Keratinocyte (primary cell): ENCODE measurements around the gene SLC43A3. TPM values are rescaled to one million over a fixed set of nuclear protein-coding genes. Genes with fewer than 3 reads are reported as not detected.

ENCODE experiments used
- DNase-seq: peaks from one replicate; pipeline ENCODE4 v3.0.0-alpha.2; 2011; ENCODE audit warnings: low read depth, missing footprints, low spot score
- FAIRE-seq: peaks from 2 replicates; lab custom pipeline; 2011; peaks lifted over from hg19 to GRCh38; lab: Jason Lieb, UNC
- H2AFZ ChIP-seq: 2 replicates; pipeline ENCODE4 v1.6.0; 2012; ENCODE audit warnings: low read length, control low read depth, inconsistent platforms; ENCODE audit not compliant: control insufficient read depth
- H3K27ac ChIP-seq: 2 replicates; pipeline ENCODE4 v1.5.1; 2011; ENCODE audit warnings: low read length; ENCODE audit not compliant: control insufficient read depth, insufficient read depth
- H3K27me3 ChIP-seq: 3 replicates; pipeline ENCODE4 v1.6.0; 2011; ENCODE audit warnings: low read length; ENCODE audit not compliant: control insufficient read depth, insufficient read depth; ENCODE audit errors: extremely low read depth
- H3K36me3 ChIP-seq, 2 experiments: 2 replicates in 1 of 2; 3 replicates in 1 of 2; pipeline ENCODE4 v1.5.1; 2011; ENCODE audit warnings: low read length in 2 of 2, mild to moderate bottlenecking in 1 of 2; ENCODE audit not compliant: control insufficient read depth in 2 of 2, insufficient read depth in 2 of 2; ENCODE audit errors: extremely low read depth in 1 of 2
- H3K4me1 ChIP-seq: 3 replicates; pipeline ENCODE4 v1.5.1; 2011; ENCODE audit warnings: low read length; ENCODE audit not compliant: control insufficient read depth, insufficient read depth; ENCODE audit errors: extremely low read depth
- H3K4me2 ChIP-seq: 3 replicates; pipeline ENCODE4 v1.6.0; 2011; ENCODE audit warnings: low read depth, low read length; ENCODE audit not compliant: control insufficient read depth, insufficient read depth; ENCODE audit errors: extremely low read depth
- H3K4me3 ChIP-seq, 3 experiments: fragments of 200-600 bp in 1 of 3; sonication (generic) in 1 of 3; 2 replicates in 2 of 3; 3 replicates in 1 of 3; pipeline ENCODE4 v1.5.1; 2011 to 2016; ENCODE audit warnings: low read length in 3 of 3, mild to moderate bottlenecking in 3 of 3, control low read depth in 2 of 3, inconsistent platforms in 1 of 3, low read depth in 1 of 3, mixed read lengths in 1 of 3, mixed run types in 1 of 3, moderate library complexity in 1 of 3; ENCODE audit not compliant: control insufficient read depth in 2 of 3, insufficient read depth in 2 of 3; ENCODE audit errors: extremely low read depth in 1 of 3
- H3K79me2 ChIP-seq: 2 replicates; pipeline ENCODE4 v1.6.0; 2012; ENCODE audit warnings: low read length; ENCODE audit not compliant: control insufficient read depth, insufficient read depth
- H3K9ac ChIP-seq: 3 replicates; pipeline ENCODE4 v1.6.0; 2011; ENCODE audit warnings: low read length; ENCODE audit not compliant: control insufficient read depth, insufficient read depth; ENCODE audit errors: extremely low read depth
- H3K9me1 ChIP-seq: 3 replicates; pipeline ENCODE4 v1.6.0; 2011; ENCODE audit warnings: low read length; ENCODE audit not compliant: control insufficient read depth, insufficient read depth; ENCODE audit errors: extremely low read depth
- H3K9me3 ChIP-seq: 2 replicates; pipeline ENCODE4 v1.5.1; 2012; ENCODE audit warnings: low read depth, low read length; ENCODE audit not compliant: control insufficient read depth
- H4K20me1 ChIP-seq: 3 replicates; pipeline ENCODE4 v1.6.0; 2011; ENCODE audit warnings: low read length; ENCODE audit not compliant: control insufficient read depth, insufficient read depth; ENCODE audit errors: extremely low read depth
- CTCF ChIP-seq, 3 experiments: IDR thresholded peaks in 1 of 3; conservative IDR thresholded peaks in 1 of 3; optimal IDR thresholded peaks in 1 of 3; 2 replicates in 2 of 3; 3 replicates in 1 of 3; pipeline versions ENCODE3 to v1.5.1; 2011; ENCODE audit warnings: low read length in 3 of 3, mild to moderate bottlenecking in 3 of 3, moderate library complexity in 2 of 3, control low read depth in 1 of 3, inconsistent platforms in 1 of 3; ENCODE audit not compliant: insufficient read depth in 2 of 3; ENCODE audit errors: extremely low read depth in 1 of 3
- EZH2 ChIP-seq: IDR thresholded peaks from one replicate; pipeline ENCODE4 v1.6.1; 2012; ENCODE audit warnings: inconsistent platforms, mild to moderate bottlenecking, low read length, moderate library complexity
- dilution Hi-C: fragments of 300-500 bp; cut with MboI; formaldehyde crosslinking; loops from one replicate; pipeline ENCODE4 v1.7.0; 2020; ENCODE audit warnings: low sequenced_read_pairs; ENCODE audit not compliant: extremely low pct_ligation_motif_present
- polyA plus RNA-seq, 5 experiments: library from polyadenylated mRNA; depleted of rRNA in 3 of 5; stranded (reverse) in 3 of 5; stranded (forward) in 1 of 5; unstranded in 1 of 5; fragments of >200 nt; gene quantifications; 1 replicate in 1 of 5; 2 replicates in 3 of 5; 3 replicates in 1 of 5; pipeline versions ENCODE4 v1.2.1 to v1.2.3, GENCODE V29; 2011 to 2012; ENCODE audit warnings: missing spikeins in 2 of 5, low read depth in 1 of 5, low replicate concordance in 1 of 5

Gene SLC43A3
- polyA plus RNA-seq, 1 donor (not counting 4 experiments of a cell fraction or from before 2014, with no cell fraction given) = 48.1 TPM

GRCh38 chr11:57359396-57359795, 67.5 kb downstream of the SLC43A3 start:
- no peaks in the 10 kb centered on the region for H3K36me3 ChIP-seq
- FAIRE-seq (no peak), DNase-seq (no peak)
- no peak overlapping the region for H3K4me3 ChIP-seq
- no peak overlapping the region for H2AFZ ChIP-seq
- dilution Hi-C loops = no loop called here
- no peaks in the 10 kb centered on the region for H3K79me2 ChIP-seq
- TF ChIP-seq CTCF (optimal IDR thresholded peaks at IDR 0.05 in 1 of 3, IDR thresholded peaks at IDR 0.05 in 1 of 3, conservative IDR thresholded peaks at IDR 0.05 in 1 of 3; ENCODE audit: extremely low read depth in 1 of 3, insufficient read depth in 2 of 3, low read length in 3 of 3) (no peak), EZH2 (no peak)
- H3K27me3 ChIP-seq = no peaks in the 10 kb centered on the region
- H3K9me1 ChIP-seq = no peaks in the 10 kb centered on the region
- no peak overlapping the region for H3K9ac ChIP-seq
- H3K4me2 ChIP-seq = no peak overlapping the region
- no peaks in the 10 kb centered on the region for H3K9me3 ChIP-seq
- no peaks in the 10 kb centered on the region for H4K20me1 ChIP-seq
- peaks cover 21% of the 10 kb centered on the region for H3K4me1 ChIP-seq
- no peak overlapping the region for H3K27ac ChIP-seq

GRCh38 chr11:57358991-57359390, 67.9 kb downstream of the SLC43A3 start:
- no peaks in the 10 kb centered on the region for H3K79me2 ChIP-seq
- dilution Hi-C loops = no loop called here
- no peak overlapping the region for H3K4me3 ChIP-seq
- H2AFZ ChIP-seq = no peak overlapping the region
- H3K4me2 ChIP-seq = no peak overlapping the region
- H3K36me3 ChIP-seq = no peaks in the 10 kb centered on the region
- TF ChIP-seq EZH2 (no peak), CTCF (optimal IDR thresholded peaks at IDR 0.05 in 1 of 3, IDR thresholded peaks at IDR 0.05 in 1 of 3, conservative IDR thresholded peaks at IDR 0.05 in 1 of 3; ENCODE audit: extremely low read depth in 1 of 3, insufficient read depth in 2 of 3, low read length in 3 of 3) (no peak)
- H3K9ac ChIP-seq = no peak overlapping the region
- no peak overlapping the region for H3K27ac ChIP-seq
- H4K20me1 ChIP-seq = no peaks in the 10 kb centered on the region
- H3K4me1 ChIP-seq = peaks cover 21% of the 10 kb centered on the region
- H3K9me1 ChIP-seq = no peaks in the 10 kb centered on the region
- DNase-seq (no peak), FAIRE-seq (no peak)
- no peaks in the 10 kb centered on the region for H3K9me3 ChIP-seq
- H3K27me3 ChIP-seq = no peaks in the 10 kb centered on the region
